Dorsolateral prefrontal cortex (tissue), 118 donors: ENCODE measurements around the gene LSP1. TPM values are rescaled to one million over a fixed set of nuclear protein-coding genes. Genes with fewer than 3 reads are reported as not detected.

ENCODE experiments used
- microRNA-seq, 43 experiments: library from miRNA; unstranded; fragments of <30 nt; microRNA quantifications; one replicate each; pipeline ENCODE4 v1.2.0, GENCODE V29; 2022
- total RNA-seq, 120 experiments: library from RNA; stranded (reverse); gene quantifications; one replicate each; pipeline versions ENCODE4 v1.2.3 to v1.2.4, GENCODE V29; 2022

Gene LSP1
- total RNA-seq, 120 experiments from 2014 or later: 0.81 to 18.5 (median 3.8) TPM

Small RNA genes within 50 kb of the gene (microRNA-seq; reads per million reads assigned to microRNA genes)
- 0 reads per million in 43 experiments for gene MIR4298
- gene MIR7847: 0 reads per million in 43 experiments

Other genes starting within 250 kb of the LSP1 start
- not detected for gene KRTAP5-3, start 244.6 kb upstream of the LSP1 start, total RNA-seq
- gene KRTAP5-4, start 230.9 kb upstream of the LSP1 start, total RNA-seq: not detected
- gene KRTAP5-5, start 223.3 kb upstream of the LSP1 start, total RNA-seq: under 1 TPM in 1 of 120 experiments, not detected in 119; 0.82 TPM
- 1 to 10 TPM in 1 of 120 experiments, not detected in 119; 1.0 TPM for gene KRTAP5-6, start 155.9 kb upstream of the LSP1 start, total RNA-seq
- 10 to 100 TPM in 74 of 120 experiments, 1 to 10 TPM in 46; 6.0 to 26.6 (median 11.4) TPM for gene IFITM10, start 102.5 kb upstream of the LSP1 start, total RNA-seq
- gene CTSD, start 89.2 kb upstream of the LSP1 start, total RNA-seq: 100 to 1,000 TPM; 284 to 532 (median 387) TPM
- 1 to 10 TPM in 2 of 120 experiments, under 1 TPM in 1, not detected in 117; 0.29 to 2.8 (median 2.4) TPM for gene SYT8, start 18.1 kb upstream of the LSP1 start, total RNA-seq
- 1 to 10 TPM in 5 of 120 experiments, under 1 TPM in 4, not detected in 111; 0.81 to 1.9 (median 1.2) TPM for gene TNNI2, start 14.1 kb upstream of the LSP1 start, total RNA-seq
- not detected for gene PRR33, start 38.8 kb downstream of the LSP1 start, total RNA-seq
- gene TNNT3, start 66.6 kb downstream of the LSP1 start, total RNA-seq: 1 to 10 TPM in 65 of 120 experiments, under 1 TPM in 18, not detected in 37; 0.41 to 5.1 (median 1.5) TPM
- gene MRPL23, start 94.2 kb downstream of the LSP1 start, total RNA-seq: 10 to 100 TPM; 16.8 to 67.4 (median 46.0) TPM
- gene H19, start 144.8 kb downstream of the LSP1 start, total RNA-seq: 10 to 100 TPM in 3 of 120 experiments, 1 to 10 TPM in 101, under 1 TPM in 13, not detected in 3; 0.28 to 28.8 (median 2.0) TPM